ENCODE results near the gene DNAJA3.

The DNAJA3 gene

DNA sequence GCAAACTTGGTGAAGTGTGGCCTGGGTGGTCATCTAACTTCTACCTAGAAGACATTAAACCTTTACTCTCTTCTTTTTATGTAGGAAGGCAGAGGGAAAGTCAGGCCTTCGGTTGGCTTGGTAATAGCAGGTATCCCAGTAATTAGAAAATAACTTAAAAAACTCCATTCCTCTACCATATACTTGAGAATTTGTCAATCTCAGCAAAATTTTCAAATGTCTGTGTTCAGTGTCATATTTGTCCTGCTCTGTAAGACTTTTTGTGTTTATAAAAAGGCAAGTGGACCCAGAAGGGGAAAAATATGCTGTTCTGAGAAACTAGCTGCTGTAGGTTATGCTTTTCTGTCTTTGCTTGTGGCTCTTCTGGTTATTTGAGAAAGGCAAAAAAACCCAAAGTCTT lies 56.3 kb downstream of the DNAJA3 start:
- DNase-seq: no peak

DNA sequence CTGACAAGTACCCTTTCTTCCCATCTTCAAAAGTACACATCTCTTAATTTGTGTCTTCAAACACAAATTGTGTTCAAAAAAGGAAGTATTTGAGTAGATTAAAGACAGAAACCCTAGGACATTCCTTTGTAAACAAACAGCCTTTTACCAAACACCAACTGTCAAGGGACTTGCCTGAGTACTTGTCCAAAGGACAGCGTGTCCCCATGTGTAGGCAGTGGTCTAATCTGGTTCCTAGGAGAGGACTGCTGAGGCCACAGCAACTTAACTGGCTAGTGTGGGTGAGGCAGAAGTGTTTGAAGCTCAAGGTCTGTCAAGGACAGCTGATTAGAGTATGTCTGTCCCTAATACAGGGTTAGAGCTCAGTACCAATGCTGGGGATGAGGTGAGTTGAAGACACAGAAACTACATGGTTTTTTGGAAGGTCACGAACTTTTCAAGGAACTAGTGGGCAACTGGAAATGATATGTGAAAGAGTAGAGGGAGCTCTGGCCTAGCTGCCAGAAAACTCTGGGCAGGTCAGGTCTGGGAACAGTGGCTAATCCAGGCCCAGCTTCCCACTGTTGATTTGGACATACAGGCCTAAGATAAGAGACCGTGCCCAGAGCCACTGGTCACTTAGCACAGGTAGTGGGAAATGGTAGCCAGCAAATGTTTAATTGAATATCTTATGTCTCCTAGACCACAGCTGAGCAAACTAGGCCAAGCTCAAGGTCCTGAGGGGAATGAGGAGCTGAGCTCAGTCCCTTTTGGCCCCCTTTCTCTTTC lies 60.6 kb downstream of the DNAJA3 start:
- no peak for DNase-seq

DNA sequence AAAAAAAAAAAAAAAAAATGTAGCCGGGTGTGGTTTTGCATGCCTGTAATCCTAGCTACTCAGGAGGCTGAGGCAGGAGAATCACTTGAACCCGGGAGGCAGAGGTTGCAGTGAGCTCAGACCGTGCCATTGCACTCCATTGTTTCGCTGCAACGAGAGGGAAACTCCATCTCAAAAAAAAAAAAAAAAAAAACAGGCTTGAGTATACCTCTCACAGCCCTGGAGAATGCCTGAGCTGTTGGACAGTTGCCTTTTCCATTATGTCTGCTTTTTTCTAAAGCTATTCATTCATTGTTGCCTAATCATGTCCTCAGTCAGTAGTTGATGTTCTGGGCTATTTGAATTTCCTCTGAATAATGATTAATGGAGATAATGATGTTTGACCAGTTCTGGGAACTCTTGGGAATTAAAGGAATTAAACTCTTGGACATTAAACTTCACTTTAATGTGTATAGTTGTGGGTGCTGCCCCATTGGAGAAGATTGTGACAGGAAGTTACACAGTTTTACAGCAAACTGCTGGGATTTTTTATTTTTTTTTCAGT lies 62.4 kb downstream of the DNAJA3 start:
- DNase-seq: no peak

DNA sequence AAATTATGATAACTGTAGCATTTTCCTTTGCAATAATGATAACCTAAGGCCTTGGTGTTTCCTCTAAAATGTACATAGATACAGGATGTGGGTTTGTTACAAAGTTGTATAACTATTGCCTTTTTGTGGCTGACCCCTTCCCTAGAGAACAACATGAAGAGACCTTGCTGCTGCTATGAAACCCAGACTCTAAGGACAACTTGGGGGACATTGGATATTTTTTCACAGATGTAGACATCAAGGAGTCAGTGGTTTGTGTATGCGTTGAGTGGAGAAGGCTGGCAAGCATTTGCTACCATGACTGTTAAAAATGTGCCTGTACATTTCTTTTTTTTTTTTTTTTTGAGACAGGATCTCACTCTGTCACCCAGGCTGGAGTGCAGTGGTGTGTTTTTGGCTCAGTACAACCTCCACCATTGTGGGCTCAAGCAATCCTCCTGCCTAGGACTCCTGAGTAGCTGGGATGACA lies 62.9 kb downstream of the DNAJA3 start:
- no peak for DNase-seq

DNA sequence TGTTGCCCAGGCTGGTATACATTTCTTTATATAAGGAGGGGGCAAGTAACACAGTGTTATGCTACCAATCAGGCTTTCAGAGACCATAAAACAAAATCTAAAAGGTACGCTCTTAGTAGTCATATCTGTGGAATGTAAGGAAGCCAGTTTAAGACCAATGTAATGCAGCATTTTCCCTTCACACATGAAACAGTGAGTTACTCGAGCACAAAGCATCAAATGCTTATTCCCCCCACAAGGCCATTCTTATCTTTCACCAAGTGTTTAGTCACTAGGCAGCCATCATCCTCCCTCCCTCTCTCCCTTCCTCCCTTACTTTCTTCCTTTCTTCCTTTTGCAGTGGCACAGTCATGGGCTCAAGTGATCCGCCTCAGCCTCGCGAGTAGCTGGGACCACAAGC lies 63.4 kb downstream of the DNAJA3 start:
- no peak for DNase-seq

DNA sequence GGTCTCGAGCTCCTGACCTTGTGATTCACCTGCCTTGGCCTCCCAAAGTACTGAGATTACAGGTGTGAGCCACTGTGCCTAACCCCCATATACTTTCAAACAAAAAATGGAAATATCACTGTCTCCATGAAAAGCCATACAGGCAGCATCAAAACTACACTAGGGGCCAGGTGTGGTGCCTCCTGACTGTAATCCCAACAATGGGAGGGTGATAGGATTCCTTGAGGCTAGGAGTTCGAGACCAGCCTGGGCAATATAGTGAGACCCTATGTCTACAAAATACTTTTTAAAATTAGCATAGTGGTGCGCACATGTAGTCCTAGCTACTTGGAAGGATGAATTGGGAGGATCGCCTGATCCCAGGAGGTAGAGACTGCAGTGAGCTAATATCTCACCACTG lies 66.2 kb downstream of the DNAJA3 start:
- no peak for DNase-seq

DNA sequence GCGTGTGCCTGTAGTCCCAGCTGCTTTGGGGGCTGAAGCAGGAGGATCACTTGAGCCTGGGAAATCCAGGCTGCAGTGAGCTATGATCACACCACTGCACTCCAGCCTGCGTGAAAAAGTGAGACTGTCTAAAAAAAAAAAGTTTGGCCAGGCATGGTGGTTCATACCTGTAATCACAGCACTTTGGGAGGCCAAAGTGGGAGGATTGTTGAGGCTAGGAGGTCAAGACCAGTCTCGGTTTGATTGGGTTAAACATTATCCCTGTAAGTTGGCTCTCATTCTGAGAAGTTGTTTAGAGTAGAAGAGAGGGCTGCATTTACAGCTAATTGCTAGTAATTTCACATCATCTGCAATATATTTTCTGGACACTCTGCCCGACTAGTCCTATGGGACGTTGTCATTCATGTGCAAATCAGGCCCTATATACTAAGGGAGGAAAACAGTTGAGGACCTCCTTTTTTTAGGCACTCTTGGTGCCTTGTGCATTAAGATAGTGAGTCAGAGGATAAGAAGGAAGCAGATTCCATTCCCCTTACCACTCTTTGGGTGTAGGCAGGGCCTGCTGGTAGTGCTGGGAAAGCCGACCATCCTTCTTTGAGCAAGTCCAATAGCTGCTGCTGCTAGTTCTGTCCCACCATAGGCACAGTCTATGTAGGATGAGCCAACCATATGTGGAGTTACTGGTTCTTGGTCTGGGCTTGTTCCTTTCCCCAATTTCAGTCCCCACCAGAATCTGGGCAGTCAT lies 69.2 kb downstream of the DNAJA3 start:
- no peak for DNase-seq

DNA sequence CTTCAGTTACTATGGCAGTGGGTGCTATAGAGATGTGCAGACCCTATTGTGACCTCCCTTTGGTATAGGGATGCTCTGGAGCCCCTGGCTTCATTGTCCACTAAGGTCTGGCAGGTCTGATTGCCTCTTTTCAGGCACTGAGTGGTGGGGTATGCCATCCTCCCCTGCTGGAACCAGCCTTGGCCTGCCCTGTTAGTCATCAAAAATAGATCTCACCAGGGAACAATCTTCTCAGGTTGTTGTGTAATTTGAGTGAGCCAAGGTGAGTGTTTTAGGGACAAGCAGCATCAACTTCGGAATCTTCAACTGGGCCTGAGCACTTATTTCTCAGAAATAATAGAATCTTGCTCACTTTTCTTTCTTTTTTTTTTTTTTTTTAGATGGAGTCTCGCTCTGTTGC lies 70.1 kb downstream of the DNAJA3 start:
- DNase-seq: no peak

DNA sequence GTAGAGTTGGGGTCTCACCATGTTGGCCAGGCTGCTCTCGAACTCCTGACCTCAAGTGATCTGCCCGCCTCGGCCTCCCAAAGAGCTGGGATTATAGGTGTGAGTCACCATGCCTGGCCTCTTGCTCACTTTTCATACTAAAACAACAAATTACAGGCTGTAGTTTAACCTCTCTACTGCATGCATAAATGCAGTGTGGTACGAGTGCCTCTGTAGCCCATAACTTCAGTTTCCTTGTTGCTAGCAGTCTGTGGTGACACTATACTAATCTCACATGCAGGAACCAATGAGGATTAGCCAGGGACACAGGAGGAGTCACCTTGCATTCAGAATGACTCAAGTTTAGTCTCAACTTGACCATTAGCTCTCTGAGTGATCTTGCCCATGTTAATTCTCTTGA lies 70.6 kb downstream of the DNAJA3 start:
- DNase-seq: no peak

DNA sequence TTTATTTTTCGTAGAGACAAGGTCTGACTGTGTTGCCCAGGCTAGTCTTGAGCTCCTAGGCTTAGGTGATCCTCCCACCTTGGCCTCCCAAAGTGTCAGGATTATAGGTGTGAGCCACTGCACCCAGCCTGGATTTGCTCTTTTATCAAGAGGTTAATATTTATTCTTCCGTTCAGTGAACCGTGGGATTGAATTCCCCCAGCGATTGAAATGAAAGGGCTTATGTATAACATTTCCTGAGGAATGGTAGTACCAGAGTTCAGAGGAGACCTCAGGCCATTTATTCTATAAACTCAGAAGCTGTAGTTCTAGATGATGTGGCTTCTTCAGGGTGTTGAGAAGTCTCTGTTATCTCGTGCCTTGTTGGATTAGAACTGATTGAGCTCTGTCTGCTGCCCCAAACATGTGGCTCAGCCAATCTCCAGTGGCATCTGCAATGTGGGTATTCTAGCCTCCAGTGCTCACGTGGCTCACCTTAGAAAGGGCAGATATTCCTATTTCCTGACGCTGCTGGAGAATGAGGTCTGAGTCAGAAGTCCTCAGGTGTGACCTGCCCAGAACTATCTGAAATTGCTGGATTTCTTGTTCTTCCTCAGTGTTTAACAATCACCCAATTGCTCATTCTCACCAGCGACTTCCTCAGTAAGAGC lies 73.0 kb downstream of the DNAJA3 start:
- no peak for DNase-seq

DNA sequence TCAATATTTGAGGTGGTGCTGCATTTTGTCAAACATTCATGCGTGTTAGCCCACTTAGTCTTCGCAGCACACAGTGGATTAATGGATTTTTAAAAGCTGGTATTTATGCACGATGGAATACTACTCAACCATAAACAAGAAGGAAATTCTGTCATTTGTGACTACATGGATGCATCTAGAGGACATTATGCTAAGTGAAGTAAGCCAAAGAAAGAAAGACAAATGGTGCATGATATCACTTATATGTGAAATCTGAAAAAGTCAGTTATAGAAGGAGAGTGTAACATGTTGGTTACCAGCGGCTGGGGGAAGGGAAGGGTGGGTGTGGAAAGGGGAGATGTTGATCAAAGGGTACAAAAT lies 73.5 kb downstream of the DNAJA3 start:
- DNase-seq: no peak

DNA sequence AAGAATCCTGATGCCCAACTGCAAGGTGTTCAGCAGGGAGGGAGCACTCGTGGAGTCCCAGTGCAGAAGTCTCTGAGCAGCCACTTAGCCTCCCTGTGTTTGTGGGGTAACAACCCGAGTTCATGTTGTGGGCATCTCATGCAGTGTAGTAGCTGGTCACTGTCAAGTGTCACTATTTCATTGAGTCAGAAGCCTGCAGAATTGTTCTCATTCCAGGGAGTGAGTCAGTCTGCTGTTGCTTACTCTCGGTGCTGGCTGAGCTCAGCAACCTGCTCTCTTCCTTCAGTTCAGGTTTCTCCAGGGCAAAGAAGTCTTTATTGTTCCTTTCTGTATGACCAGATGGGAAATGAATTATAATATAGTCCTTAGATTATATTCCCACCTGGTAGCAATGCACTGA lies 74.6 kb downstream of the DNAJA3 start:
- no peak for DNase-seq

DNA sequence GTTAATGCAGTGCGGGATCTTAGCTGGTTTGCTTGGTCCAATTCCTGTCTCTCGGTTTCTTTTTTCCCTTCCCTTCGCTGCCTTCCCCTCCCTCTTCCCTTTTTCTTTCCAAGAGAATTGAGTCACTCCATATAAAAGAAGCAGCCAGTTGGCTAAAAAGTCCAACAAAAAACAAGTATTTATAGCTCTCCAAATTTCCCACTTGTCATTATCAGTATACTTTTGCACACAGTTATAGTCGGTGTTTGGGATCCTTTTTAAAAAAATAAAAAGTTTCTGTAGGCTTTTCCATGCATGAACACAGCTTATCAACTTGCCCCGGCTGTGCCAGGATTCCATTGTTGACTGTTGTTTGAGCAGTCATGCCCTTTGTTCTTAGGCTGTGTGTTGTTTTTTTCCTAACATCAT lies 75.4 kb downstream of the DNAJA3 start:
- DNase-seq: no peak

DNA sequence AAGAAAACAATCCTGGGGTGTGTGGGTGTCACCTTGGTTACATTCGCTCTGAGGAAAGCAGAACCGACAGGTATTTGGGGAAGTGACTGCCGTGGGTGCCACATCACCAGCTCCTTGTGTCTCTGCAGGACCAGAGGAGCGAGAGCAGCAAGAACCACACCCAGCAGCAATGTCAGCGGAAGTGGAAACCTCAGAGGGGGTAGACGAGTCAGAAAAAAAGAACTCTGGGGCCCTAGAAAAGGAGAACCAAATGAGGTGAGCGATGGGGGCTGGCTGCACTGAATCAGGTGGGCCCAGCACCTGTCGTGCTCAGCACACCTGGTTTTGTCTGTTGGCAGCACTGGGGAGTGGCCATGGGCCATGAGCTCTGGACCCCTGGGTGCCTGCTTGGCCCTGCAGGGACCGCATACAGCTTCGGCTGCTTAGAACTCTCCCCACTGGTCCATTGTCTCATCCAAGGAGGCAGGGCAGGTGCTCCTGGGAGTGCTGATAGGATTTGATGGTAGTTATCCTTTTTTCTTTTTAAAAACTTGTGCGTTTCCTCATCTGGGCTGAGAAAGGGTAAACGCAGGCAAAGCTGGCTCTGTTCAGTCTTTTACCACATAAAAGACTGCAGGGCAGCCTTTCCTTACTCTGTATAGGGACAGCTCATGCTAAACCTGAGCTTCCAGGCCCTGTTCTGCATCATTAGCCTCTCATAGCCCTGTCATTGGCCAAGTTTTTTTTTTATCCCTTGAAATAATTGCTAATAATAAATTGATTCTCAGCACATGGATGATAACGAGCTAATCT lies 79.9 kb downstream of the DNAJA3 start:
- DNase-seq: peak; percentile 87
